ENCODE results near the gene FXYD7.

DNA sequence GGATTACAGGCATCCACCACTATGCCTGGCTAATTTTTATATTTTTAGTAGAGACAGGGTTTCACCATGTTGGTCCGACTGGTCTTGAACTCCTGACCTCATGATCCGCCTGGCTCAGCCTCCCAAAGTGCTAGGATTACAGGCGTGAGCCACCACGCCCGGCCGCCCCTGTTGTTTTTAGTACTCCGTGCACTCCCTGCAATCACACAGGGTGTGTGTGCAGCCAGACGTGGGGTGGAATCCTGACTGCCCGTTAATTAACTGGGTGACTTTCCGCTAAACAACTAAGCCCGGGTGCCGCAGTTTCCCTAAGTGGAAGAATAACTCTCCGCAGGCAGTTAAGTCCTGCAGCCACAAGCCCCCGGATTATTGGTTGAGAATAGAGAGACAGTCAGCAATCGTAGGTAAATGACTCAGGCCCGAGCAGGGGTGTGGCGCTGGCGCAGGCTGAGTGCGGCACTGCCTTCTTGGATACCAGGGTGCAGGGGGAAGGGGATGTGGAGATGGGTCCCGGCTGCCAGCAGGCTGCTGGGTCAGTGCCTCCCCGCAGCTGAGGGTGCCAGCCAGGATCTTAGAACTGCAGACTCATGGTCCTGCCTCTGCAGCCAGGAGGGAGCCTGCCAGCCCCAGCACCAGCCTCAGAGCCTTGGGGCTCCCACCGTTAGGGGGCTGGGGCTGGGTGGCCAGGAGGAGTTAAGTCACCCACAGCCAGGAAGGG, 33.5 kb upstream of the FXYD7 start:
- TF ChIP-seq CREB5 (CRISPR knock-in tag; IDR thresholded peaks at IDR 0.05; ENCODE audit: low read depth) (no peak), GLIS3 (CRISPR knock-in tag; IDR thresholded peaks at IDR 0.05) (no peak), TCF4 (CRISPR knock-in tag; IDR thresholded peaks at IDR 0.05; ENCODE audit: borderline replicate concordance) (no peak), ZFP30 (CRISPR knock-in tag; IDR thresholded peaks at IDR 0.05) (no peak), ESRRG (CRISPR knock-in tag; IDR thresholded peaks at IDR 0.05) (no peak), TOX (CRISPR knock-in tag; IDR thresholded peaks at IDR 0.05; ENCODE audit: borderline replicate concordance) (no peak), ZNF8 (CRISPR knock-in tag; IDR thresholded peaks at IDR 0.05) (no peak), ARNTL (CRISPR knock-in tag; IDR thresholded peaks at IDR 0.05; ENCODE audit: borderline replicate concordance, low read depth) (no peak), BACH2 (CRISPR knock-in tag; IDR thresholded peaks at IDR 0.05; ENCODE audit: borderline replicate concordance) (no peak)
- TF ChIP-seq, protein P1, sequence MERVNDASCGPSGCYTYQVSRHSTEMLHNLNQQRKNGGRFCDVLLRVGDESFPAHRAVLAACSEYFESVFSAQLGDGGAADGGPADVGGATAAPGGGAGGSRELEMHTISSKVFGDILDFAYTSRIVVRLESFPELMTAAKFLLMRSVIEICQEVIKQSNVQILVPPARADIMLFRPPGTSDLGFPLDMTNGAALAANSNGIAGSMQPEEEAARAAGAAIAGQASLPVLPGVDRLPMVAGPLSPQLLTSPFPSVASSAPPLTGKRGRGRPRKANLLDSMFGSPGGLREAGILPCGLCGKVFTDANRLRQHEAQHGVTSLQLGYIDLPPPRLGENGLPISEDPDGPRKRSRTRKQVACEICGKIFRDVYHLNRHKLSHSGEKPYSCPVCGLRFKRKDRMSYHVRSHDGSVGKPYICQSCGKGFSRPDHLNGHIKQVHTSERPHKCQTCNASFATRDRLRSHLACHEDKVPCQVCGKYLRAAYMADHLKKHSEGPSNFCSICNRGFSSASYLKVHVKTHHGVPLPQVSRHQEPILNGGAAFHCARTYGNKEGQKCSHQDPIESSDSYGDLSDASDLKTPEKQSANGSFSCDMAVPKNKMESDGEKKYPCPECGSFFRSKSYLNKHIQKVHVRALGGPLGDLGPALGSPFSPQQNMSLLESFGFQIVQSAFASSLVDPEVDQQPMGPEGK (CRISPR knock-in tag; IDR thresholded peaks at IDR 0.05; ENCODE audit: borderline replicate concordance) = no peak
